GM12878 (cell line): Measurements from ENCODE around the gene HTN3. TPM values are rescaled to one million over a fixed set of nuclear protein-coding genes. Genes with fewer than 3 reads are reported as not detected.

Source experiments
- ATAC-seq: fragments of 200-7000 bp; cut with Tn5 transposase; 3 replicates; pipeline ENCODE4 v1.9.1; 2020; ENCODE audit warnings: mild to moderate bottlenecking, moderate library complexity
- BruUV-seq: library from RNA; stranded (reverse); fragments of 400-500 nt; replicated peaks from 2 replicates; lab custom pipeline; 2021; lab: Mats Ljungman, UMichigan
- CTCF ChIA-PET: fragments of 300-600 bp; sonication (Branson Sonifier 250); formaldehyde crosslinking; extraction: SDS; loops from one replicate; lab custom pipeline; 2021; ENCODE audit warnings: inconsistent platforms; lab: Yijun Ruan, JAX
- POLR2A ChIA-PET: fragments of 350-600 bp; formaldehyde crosslinking; extraction: SDS; loops from one replicate; lab custom pipeline; 2021; ENCODE audit warnings: inconsistent platforms; lab: Charles Lee
- RAD21 ChIA-PET: fragments of 300-600 bp; sonication (Branson Sonifier 250); formaldehyde crosslinking; loops from one replicate; lab custom pipeline; 2023; ENCODE audit warnings: antibody characterized with exemption; ENCODE audit not compliant: unreplicated experiment; lab: Charles Lee
- SMC1A ChIA-PET: fragments of 300-600 bp; sonication (Branson Sonifier 250); formaldehyde crosslinking; loops from one replicate; lab custom pipeline; 2023; ENCODE audit not compliant: unreplicated experiment, uncharacterized antibody; lab: Charles Lee
- DNase-seq: peaks from one replicate; pipeline ENCODE4 v3.0.0-alpha.2; 2011; ENCODE audit warnings: low read depth, low spot score
- FAIRE-seq: peaks from 3 replicates; lab custom pipeline; 2011; peaks lifted over from hg19 to GRCh38; lab: Jason Lieb, UNC
- H2AFZ ChIP-seq: 2 replicates; pipeline ENCODE4 v1.6.0; 2011; ENCODE audit warnings: low read depth, low read length, control low read depth; ENCODE audit not compliant: control insufficient read depth
- H3K27ac ChIP-seq: 2 replicates; pipeline ENCODE4 v1.5.1; 2011; ENCODE audit warnings: control low read depth; ENCODE audit not compliant: control insufficient read depth, insufficient read depth
- H3K27me3 ChIP-seq, 2 experiments: replicated peaks in 1 of 2; 2 replicates each; pipeline versions ENCODE4 v1.6.0 to v1.6.1; 2011; ENCODE audit warnings: low read length in 1 of 2; ENCODE audit not compliant: control insufficient read depth in 2 of 2, insufficient read depth in 2 of 2
- H3K36me3 ChIP-seq, 2 experiments: 2 replicates each; pipeline ENCODE4 v1.5.1; 2011; ENCODE audit warnings: low read length in 1 of 2; ENCODE audit not compliant: control insufficient read depth in 2 of 2, insufficient read depth in 2 of 2
- H3K4me1 ChIP-seq: 2 replicates; pipeline ENCODE4 v1.6.1; 2011; ENCODE audit warnings: mild to moderate bottlenecking, low read length, moderate library complexity, mixed read lengths; ENCODE audit not compliant: control insufficient read depth, insufficient read depth
- H3K4me2 ChIP-seq: 2 replicates; pipeline ENCODE4 v1.6.0; 2011; ENCODE audit warnings: control low read depth; ENCODE audit not compliant: control insufficient read depth, insufficient read depth
- H3K4me3 ChIP-seq: fragments of 200-600 bp; sonication (generic); 2 replicates; pipeline ENCODE4 v1.5.1; 2016
- H3K79me2 ChIP-seq: 2 replicates; pipeline ENCODE4 v1.6.0; 2011; ENCODE audit warnings: low read length; ENCODE audit not compliant: control insufficient read depth, insufficient read depth
- H3K9ac ChIP-seq: 2 replicates; pipeline ENCODE4 v1.8.0; 2011; ENCODE audit warnings: low read length, control low read depth, mixed read lengths; ENCODE audit not compliant: control insufficient read depth, insufficient read depth
- H3K9me3 ChIP-seq: replicated peaks from 3 replicates; pipeline ENCODE4 v1.5.1; 2011; ENCODE audit warnings: mild to moderate bottlenecking, low read length; ENCODE audit not compliant: control insufficient read depth, insufficient read depth
- H4K20me1 ChIP-seq: 2 replicates; pipeline ENCODE4 v1.6.0; 2011; ENCODE audit not compliant: control insufficient read depth, insufficient read depth
- BACH1 ChIP-seq: fragments of 450-650 bp; IDR thresholded peaks from 2 replicates; pipeline ENCODE4 v1.6.1; 2017; ENCODE audit warnings: mild to moderate bottlenecking, borderline replicate concordance
- POLR2A ChIP-seq: IDR thresholded peaks from 2 replicates; pipeline ENCODE4 v1.6.1; 2011; ENCODE audit warnings: low read depth, mild to moderate bottlenecking, low read length
- RAD21 ChIP-seq: IDR thresholded peaks from 2 replicates; pipeline ENCODE4 v1.6.1; 2011; ENCODE audit warnings: mild to moderate bottlenecking, low read depth, low read length, moderate library complexity; ENCODE audit not compliant: insufficient read depth
- SP1 ChIP-seq: IDR thresholded peaks from one replicate; pipeline ENCODE4 v1.6.1; 2011; ENCODE audit warnings: low read depth, low read length
- YY1 ChIP-seq: IDR thresholded peaks from 2 replicates; pipeline ENCODE4 v1.6.1; 2011; ENCODE audit warnings: low read depth, mild to moderate bottlenecking, low read length
- ZBED1 ChIP-seq: IDR thresholded peaks from 2 replicates; pipeline ENCODE4 v1.6.1; 2016; ENCODE audit warnings: borderline replicate concordance
- ZSCAN29 ChIP-seq: fragments of 450-650 bp; IDR thresholded peaks from 2 replicates; pipeline ENCODE4 v1.6.1; 2017; ENCODE audit warnings: mild to moderate bottlenecking, moderate library complexity
- ZZZ3 ChIP-seq: IDR thresholded peaks from 2 replicates; pipeline ENCODE4 v1.6.1; 2011; ENCODE audit warnings: low read depth; ENCODE audit not compliant: control insufficient read depth, insufficient read length
- WGBS: methylation state at CpG from one replicate; pipeline ENCODE4 v1.1.6; 2016; ENCODE audit warnings: low lambda C conversion rate; ENCODE audit not compliant: insufficient replicate concordance, insufficient coverage; ENCODE audit errors: missing lambda C conversion rate; 5-methylcytosine and 5-hydroxymethylcytosine counted together
- in situ Hi-C: fragments of 300-500 bp; cut with MboI; formaldehyde crosslinking; loops from 9 replicates; pipeline ENCODE4 v1.14.3; 2018; ENCODE audit warnings: mixed read lengths
- intact Hi-C: fragments of 100-400 bp; cut with micrococcal nuclease; formaldehyde crosslinking; loops from one replicate; pipeline ENCODE4 v1.14.2; 2022; ENCODE audit not compliant: unreplicated experiment
- polyA plus RNA-seq, 11 experiments: library from polyadenylated mRNA; depleted of rRNA in 4 of 11; unstranded in 6 of 11; stranded (reverse) in 5 of 11; fragments of >200 nt; fragmentation: Nextera tagmentation in 4 of 11; fragmentation: Illumina TruSeq in 1 of 11; extraction: Ambion mirVana in 4 of 11; extraction: Trizol in 1 of 11; gene quantifications; 1 replicate in 1 of 11; 2 replicates in 10 of 11; pipeline versions ENCODE4 v1.2.1 to v1.2.3, GENCODE V29; 2011 to 2016; ENCODE audit warnings: inconsistent platforms in 2 of 11, missing spikeins in 2 of 11, low read depth in 1 of 11
- total RNA-seq, 4 experiments: library from RNA; depleted of rRNA in 3 of 4; stranded (reverse); fragments of >200 nt in 3 of 4; fragmentation: Illumina TruSeq in 1 of 4; extraction: Trizol in 1 of 4; gene quantifications; 2 replicates each; pipeline versions ENCODE4 v1.2.1 to v1.2.3, GENCODE V29; 2013 to 2021
- TF ChIP-seq, protein P1 (sequence below), 3 experiments: IDR thresholded peaks in 2 of 3; conservative IDR thresholded peaks in 1 of 3; 2 replicates each; pipeline ENCODE4 v1.5.1; 2011; ENCODE audit warnings: low read depth in 3 of 3, low read length in 3 of 3, mild to moderate bottlenecking in 3 of 3, control low read depth in 2 of 3, moderate library complexity in 2 of 3, inconsistent platforms in 1 of 3, mixed read lengths in 1 of 3; ENCODE audit not compliant: control insufficient read depth in 2 of 3, insufficient read depth in 1 of 3; ENCODE audit errors: extremely low read depth in 1 of 3
- TF ChIP-seq, protein P2 (sequence below): IDR thresholded peaks from 2 replicates; pipeline ENCODE4 v1.6.1; 2012; ENCODE audit warnings: mild to moderate bottlenecking, low read depth, low read length
- TF ChIP-seq, protein P3 (sequence below): fragments of 450-650 bp; IDR thresholded peaks from 2 replicates; pipeline ENCODE4 v1.6.1; 2016; ENCODE audit warnings: mild to moderate bottlenecking

The HTN3 gene
- total and polyA plus RNA-seq, 10 of the 15 experiments (the other 5 are each of a cell fraction or from before 2014, with no cell fraction given) = not detected

DNA sequence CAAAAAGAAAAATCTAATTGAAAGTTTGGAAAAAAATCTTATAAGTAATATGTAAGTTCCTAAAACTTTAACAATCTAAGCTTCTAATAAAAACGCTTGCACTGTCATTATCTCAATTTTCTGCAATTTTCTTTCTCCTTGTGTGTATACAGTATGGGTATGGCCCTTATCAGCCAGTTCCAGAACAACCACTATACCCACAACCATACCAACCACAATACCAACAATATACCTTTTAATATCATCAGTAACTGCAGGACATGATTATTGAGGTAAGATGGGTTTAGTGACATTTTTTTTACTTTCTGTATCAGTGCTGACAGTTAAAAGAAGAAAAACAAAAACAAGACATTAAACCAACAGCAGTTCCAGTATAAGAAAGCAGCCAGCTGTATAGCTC lies 27.5 kb upstream of the HTN3 start:
- intact Hi-C loops = no loop called here
- no peaks in the 10 kb centered on the region for H3K79me2 ChIP-seq
- no peak overlapping the region for H3K4me3 ChIP-seq
- DNase-seq (no peak), ATAC-seq (peak; percentile 50), FAIRE-seq (no peak)
- H3K4me1 ChIP-seq = no peaks in the 10 kb centered on the region
- ChIA-PET CTCF (no interaction called here), SMC1A (interaction anchor here (0.8 kb wide), 1 partner anchor 128 kb away, joined by 3 read pairs; no protein-coding TSS in a partner anchor), POLR2A (no interaction called here), RAD21 (no interaction called here)
- BruUV-seq = no TSS peak
- no peak overlapping the region for H2AFZ ChIP-seq
- no peaks in the 10 kb centered on the region for H4K20me1 ChIP-seq
- no peak overlapping the region for H3K4me2 ChIP-seq
- TF ChIP-seq, protein P1, sequence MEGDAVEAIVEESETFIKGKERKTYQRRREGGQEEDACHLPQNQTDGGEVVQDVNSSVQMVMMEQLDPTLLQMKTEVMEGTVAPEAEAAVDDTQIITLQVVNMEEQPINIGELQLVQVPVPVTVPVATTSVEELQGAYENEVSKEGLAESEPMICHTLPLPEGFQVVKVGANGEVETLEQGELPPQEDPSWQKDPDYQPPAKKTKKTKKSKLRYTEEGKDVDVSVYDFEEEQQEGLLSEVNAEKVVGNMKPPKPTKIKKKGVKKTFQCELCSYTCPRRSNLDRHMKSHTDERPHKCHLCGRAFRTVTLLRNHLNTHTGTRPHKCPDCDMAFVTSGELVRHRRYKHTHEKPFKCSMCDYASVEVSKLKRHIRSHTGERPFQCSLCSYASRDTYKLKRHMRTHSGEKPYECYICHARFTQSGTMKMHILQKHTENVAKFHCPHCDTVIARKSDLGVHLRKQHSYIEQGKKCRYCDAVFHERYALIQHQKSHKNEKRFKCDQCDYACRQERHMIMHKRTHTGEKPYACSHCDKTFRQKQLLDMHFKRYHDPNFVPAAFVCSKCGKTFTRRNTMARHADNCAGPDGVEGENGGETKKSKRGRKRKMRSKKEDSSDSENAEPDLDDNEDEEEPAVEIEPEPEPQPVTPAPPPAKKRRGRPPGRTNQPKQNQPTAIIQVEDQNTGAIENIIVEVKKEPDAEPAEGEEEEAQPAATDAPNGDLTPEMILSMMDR (IDR thresholded peaks at IDR 0.05 in 2 of 3, conservative IDR thresholded peaks at IDR 0.05 in 1 of 3; ENCODE audit: control insufficient read depth in 2 of 3, extremely low read depth in 1 of 3, insufficient read depth in 1 of 3, low read depth in 3 of 3, low read length in 3 of 3) = no peak
- no peak for TF ChIP-seq ZSCAN29
- TF ChIP-seq, protein P2, sequence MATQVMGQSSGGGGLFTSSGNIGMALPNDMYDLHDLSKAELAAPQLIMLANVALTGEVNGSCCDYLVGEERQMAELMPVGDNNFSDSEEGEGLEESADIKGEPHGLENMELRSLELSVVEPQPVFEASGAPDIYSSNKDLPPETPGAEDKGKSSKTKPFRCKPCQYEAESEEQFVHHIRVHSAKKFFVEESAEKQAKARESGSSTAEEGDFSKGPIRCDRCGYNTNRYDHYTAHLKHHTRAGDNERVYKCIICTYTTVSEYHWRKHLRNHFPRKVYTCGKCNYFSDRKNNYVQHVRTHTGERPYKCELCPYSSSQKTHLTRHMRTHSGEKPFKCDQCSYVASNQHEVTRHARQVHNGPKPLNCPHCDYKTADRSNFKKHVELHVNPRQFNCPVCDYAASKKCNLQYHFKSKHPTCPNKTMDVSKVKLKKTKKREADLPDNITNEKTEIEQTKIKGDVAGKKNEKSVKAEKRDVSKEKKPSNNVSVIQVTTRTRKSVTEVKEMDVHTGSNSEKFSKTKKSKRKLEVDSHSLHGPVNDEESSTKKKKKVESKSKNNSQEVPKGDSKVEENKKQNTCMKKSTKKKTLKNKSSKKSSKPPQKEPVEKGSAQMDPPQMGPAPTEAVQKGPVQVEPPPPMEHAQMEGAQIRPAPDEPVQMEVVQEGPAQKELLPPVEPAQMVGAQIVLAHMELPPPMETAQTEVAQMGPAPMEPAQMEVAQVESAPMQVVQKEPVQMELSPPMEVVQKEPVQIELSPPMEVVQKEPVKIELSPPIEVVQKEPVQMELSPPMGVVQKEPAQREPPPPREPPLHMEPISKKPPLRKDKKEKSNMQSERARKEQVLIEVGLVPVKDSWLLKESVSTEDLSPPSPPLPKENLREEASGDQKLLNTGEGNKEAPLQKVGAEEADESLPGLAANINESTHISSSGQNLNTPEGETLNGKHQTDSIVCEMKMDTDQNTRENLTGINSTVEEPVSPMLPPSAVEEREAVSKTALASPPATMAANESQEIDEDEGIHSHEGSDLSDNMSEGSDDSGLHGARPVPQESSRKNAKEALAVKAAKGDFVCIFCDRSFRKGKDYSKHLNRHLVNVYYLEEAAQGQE = no peak
- TF ChIP-seq ZZZ3 = no peak
- TF ChIP-seq POLR2A = no peak
- no peak for TF ChIP-seq ZBED1
- no peak for TF ChIP-seq RAD21
- TF ChIP-seq BACH1 = no peak
- no peak for TF ChIP-seq SP1
- TF ChIP-seq, protein P3, sequence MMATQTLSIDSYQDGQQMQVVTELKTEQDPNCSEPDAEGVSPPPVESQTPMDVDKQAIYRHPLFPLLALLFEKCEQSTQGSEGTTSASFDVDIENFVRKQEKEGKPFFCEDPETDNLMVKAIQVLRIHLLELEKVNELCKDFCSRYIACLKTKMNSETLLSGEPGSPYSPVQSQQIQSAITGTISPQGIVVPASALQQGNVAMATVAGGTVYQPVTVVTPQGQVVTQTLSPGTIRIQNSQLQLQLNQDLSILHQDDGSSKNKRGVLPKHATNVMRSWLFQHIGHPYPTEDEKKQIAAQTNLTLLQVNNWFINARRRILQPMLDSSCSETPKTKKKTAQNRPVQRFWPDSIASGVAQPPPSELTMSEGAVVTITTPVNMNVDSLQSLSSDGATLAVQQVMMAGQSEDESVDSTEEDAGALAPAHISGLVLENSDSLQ = no peak
- no peak for TF ChIP-seq YY1
- 5% methylated on average over 1 of the region's 1 CpG for WGBS
- in situ Hi-C loops = no loop called here
- no peak overlapping the region for H3K9ac ChIP-seq
- H3K36me3 ChIP-seq = no peaks in the 10 kb centered on the region
- no peaks in the 10 kb centered on the region for H3K27me3 ChIP-seq
- H3K9me3 ChIP-seq = no peaks in the 10 kb centered on the region
- H3K27ac ChIP-seq = no peak overlapping the region
